Stimulated activated naive CD8-positive, alpha-beta T cell treated with anti-CD3 and anti-CD28 coated beads, Interleukin-15, Interleukin-2, amounts not matched to agents 100 ng/mL and 50 ng/mL, for 24 hours (primary cell): ENCODE data around the gene SRPX2.

Experiments
- H3K27ac Mint-ChIP-seq: one replicate; pipeline ENCODE4 v1.8.0; 2021; ENCODE audit warnings: mild to moderate bottlenecking, mixed read lengths
- H3K27me3 Mint-ChIP-seq: one replicate; pipeline ENCODE4 v1.8.0; 2021; ENCODE audit warnings: mixed read lengths
- H3K36me3 Mint-ChIP-seq: one replicate; pipeline ENCODE4 v1.8.0; 2021; ENCODE audit warnings: low read depth, mixed read lengths
- H3K4me1 Mint-ChIP-seq: one replicate; pipeline ENCODE4 v1.8.0; 2021; ENCODE audit warnings: low read depth, mixed read lengths
- H3K4me3 Mint-ChIP-seq: one replicate; pipeline ENCODE4 v1.8.0; 2021; ENCODE audit warnings: mild to moderate bottlenecking, mixed read lengths
- H3K9me3 Mint-ChIP-seq: one replicate; pipeline ENCODE4 v1.8.0; 2021; ENCODE audit warnings: mixed read lengths

SRPX2 gene

GRCh38 chrX:100643956-100644860 is at the start of gene SRPX2:
Gene SRPX2 (plus strand): TSS chrX:100644199. CDS start chrX:100646323, 2,124 bp downstream.
- H3K4me3 Mint-ChIP-seq: no peak within 1 kb of the TSS
- no peaks in the 10 kb centered on the region for H3K36me3 Mint-ChIP-seq
- no peaks in the 10 kb centered on the region for H3K4me1 Mint-ChIP-seq
- H3K9me3 Mint-ChIP-seq: no peaks in the 10 kb centered on the region
- peaks cover 18% of the 10 kb centered on the region for H3K27me3 Mint-ChIP-seq
- H3K27ac Mint-ChIP-seq: no peak within 1 kb of the TSS

- no peaks in the 10 kb centered on the region for H3K36me3 Mint-ChIP-seq
- H3K27me3 Mint-ChIP-seq: peaks cover 7% of the 10 kb centered on the region
- no peak overlapping the region for H3K4me3 Mint-ChIP-seq
- H3K9me3 Mint-ChIP-seq: no peaks in the 10 kb centered on the region
- no peaks in the 10 kb centered on the region for H3K4me1 Mint-ChIP-seq
- H3K27ac Mint-ChIP-seq: no peak overlapping the region
These were observed 47.4 kb upstream of the SRPX2 start for GRCh38 chrX:100596601-100597000.

- no peaks in the 10 kb centered on the region for H3K9me3 Mint-ChIP-seq
- peaks cover 11% of the 10 kb centered on the region for H3K27me3 Mint-ChIP-seq
- no peaks in the 10 kb centered on the region for H3K36me3 Mint-ChIP-seq
- no peaks in the 10 kb centered on the region for H3K4me1 Mint-ChIP-seq
- no peak overlapping the region for H3K27ac Mint-ChIP-seq
- no peak overlapping the region for H3K4me3 Mint-ChIP-seq
These were observed 44.5 kb upstream of the SRPX2 start for GRCh38 chrX:100599456-100599855.

DNA sequence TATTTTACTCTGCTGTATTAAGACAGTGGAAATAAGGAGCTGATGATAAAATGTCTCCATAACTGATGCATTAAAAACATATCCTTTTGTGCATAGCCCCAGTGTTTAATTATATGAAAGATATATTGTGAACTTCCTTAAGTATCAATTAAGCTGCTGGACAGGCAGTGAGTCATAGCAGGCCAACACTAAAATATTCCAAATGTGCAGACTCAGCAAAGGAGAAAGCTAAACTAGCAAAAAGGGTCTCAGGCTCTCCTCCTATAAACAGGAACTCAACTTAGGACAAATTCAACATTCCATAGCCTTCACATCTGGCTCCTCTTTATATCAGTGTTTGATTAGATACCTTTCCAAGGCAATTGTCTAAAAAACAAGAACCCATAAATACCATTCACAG is 43.7 kb upstream of the SRPX2 start:
- Mint-ChIP-seq H3K27me3 (peaks cover 11% of the 10 kb centered on the region), H3K4me3 (no peak overlapping the region), H3K4me1 (no peaks in the 10 kb centered on the region), H3K36me3 (no peaks in the 10 kb centered on the region), H3K27ac (no peak overlapping the region), H3K9me3 (no peaks in the 10 kb centered on the region)

DNA sequence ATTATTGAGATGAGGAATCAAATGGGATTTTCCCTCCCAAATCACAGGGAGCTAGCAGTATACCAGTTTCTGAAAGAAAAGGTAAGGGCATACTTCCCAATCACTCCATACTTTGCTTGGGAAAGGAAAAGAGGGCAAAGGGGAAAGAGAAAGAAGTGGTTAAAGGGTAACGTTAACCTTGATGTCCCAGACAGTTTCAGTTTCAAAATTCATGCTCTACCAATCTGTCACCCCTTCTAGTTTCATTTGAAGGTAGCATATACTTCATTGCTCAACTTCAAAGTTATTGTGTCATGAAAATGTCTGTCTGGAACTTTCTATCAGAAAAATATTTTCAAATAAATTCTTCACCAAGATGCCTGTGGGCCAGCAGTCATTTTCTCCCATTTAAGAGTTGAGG is 43.2 kb upstream of the SRPX2 start:
- Mint-ChIP-seq H3K36me3 (no peaks in the 10 kb centered on the region), H3K9me3 (no peaks in the 10 kb centered on the region), H3K27me3 (peaks cover 7% of the 10 kb centered on the region), H3K27ac (no peak overlapping the region), H3K4me3 (no peak overlapping the region), H3K4me1 (no peaks in the 10 kb centered on the region)

- Mint-ChIP-seq H3K4me1 (peaks cover 8% of the 10 kb centered on the region), H3K36me3 (no peaks in the 10 kb centered on the region), H3K9me3 (no peaks in the 10 kb centered on the region), H3K27ac (no peak overlapping the region), H3K4me3 (no peak overlapping the region), H3K27me3 (peaks cover 11% of the 10 kb centered on the region)
These were observed 37.2 kb upstream of the SRPX2 start for GRCh38 chrX:100606753-100607152.

DNA sequence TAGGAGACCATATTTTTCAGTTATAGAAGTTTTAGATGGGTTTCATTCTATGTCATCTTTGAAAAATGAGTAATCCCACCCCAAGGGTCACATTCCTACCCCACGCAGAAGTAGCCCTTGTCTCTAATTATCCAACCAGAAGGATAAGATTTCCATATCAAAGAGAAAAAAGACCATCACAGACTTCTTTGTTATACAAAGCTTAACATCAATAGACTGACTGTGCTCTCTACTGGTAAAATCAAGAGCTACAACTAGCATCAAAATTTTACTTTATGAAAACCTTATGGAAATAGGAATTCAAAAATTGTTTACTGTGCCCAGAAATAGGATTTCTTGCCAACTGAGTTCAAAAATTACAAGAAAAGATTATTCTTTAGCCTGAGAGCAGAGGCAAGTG is 34.4 kb upstream of the SRPX2 start:
- H3K4me1 Mint-ChIP-seq: peaks cover 8% of the 10 kb centered on the region
- H3K4me3 Mint-ChIP-seq: no peak overlapping the region
- no peaks in the 10 kb centered on the region for H3K9me3 Mint-ChIP-seq
- peaks cover 6% of the 10 kb centered on the region for H3K27me3 Mint-ChIP-seq
- no peak overlapping the region for H3K27ac Mint-ChIP-seq
- H3K36me3 Mint-ChIP-seq: no peaks in the 10 kb centered on the region

- Mint-ChIP-seq H3K36me3 (no peaks in the 10 kb centered on the region), H3K4me1 (peaks cover under 1% of the 10 kb centered on the region), H3K4me3 (no peak overlapping the region), H3K27ac (no peak overlapping the region), H3K27me3 (peaks cover 14% of the 10 kb centered on the region), H3K9me3 (no peaks in the 10 kb centered on the region)
These were observed 32.0 kb upstream of the SRPX2 start for GRCh38 chrX:100611951-100612350.

DNA sequence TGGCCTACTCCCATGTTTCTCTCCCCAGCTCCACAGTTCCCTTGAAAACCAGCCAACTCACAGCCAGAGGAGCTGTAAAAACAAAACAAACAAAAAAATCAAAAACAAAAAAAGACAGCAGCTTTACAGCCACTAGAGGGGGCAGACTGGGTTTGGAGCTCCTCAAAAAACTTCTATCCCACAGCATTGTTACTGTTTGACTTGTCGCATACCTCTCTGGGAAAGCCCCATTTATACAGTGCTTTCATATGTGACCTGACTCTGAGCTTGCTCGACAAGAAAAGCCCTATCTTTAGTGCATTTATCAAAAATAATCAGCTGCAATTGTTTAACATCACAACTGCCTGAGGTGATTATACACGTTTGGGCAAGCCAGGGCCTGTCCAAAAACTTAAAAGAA is 29.0 kb upstream of the SRPX2 start:
- H3K4me3 Mint-ChIP-seq: no peak overlapping the region
- no peak overlapping the region for H3K27ac Mint-ChIP-seq
- H3K4me1 Mint-ChIP-seq: no peaks in the 10 kb centered on the region
- H3K36me3 Mint-ChIP-seq: no peaks in the 10 kb centered on the region
- H3K27me3 Mint-ChIP-seq: peaks cover 19% of the 10 kb centered on the region
- H3K9me3 Mint-ChIP-seq: no peaks in the 10 kb centered on the region

DNA sequence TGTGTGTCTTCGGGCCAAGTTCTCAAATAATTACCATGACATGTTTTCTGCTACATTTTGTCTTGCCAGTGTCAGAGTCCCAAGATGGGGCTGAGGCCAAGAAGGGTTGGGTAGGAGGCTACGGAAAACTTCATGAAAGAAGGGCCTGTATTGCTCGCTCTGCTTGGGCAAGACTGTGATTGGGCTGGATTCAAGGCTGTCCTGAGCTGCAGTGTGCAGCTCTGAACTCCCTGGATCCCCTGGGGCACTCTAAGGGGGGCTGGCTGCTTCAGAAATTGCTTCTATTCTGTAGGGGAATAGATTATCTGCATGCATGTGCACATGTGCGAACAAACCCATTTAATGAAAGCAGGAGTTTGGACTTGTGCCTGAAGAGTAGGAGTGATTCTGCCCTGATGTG is 21.0 kb upstream of the SRPX2 start:
- no peaks in the 10 kb centered on the region for H3K9me3 Mint-ChIP-seq
- H3K4me3 Mint-ChIP-seq: no peak overlapping the region
- no peaks in the 10 kb centered on the region for H3K27me3 Mint-ChIP-seq
- H3K27ac Mint-ChIP-seq: no peak overlapping the region
- no peaks in the 10 kb centered on the region for H3K36me3 Mint-ChIP-seq
- peaks cover 11% of the 10 kb centered on the region for H3K4me1 Mint-ChIP-seq

DNA sequence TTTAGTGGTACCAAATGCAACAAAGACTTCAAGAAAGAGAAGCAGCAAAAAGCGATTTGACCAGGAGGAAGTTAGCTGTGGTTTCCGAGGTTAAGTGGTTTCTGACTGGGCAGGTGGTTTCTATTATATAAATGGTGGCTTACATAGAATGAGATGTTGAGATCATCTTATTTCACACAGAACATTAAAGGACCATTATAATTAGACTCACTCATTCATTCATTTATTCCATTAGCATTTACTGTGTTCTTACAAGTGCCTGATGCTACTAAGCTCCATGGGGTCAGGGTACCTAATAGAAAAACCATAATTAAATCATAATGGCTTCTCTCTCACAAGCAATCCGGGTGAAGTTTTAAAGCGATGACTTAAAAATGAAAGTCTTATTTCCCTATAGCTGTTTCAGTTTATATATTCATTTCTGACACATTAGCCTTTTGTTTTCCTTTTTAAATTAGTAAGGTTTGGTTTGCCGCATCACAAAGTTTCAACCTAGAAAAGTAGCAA is 18.0 kb upstream of the SRPX2 start:
- H3K36me3 Mint-ChIP-seq: no peaks in the 10 kb centered on the region
- H3K4me1 Mint-ChIP-seq: peaks cover 11% of the 10 kb centered on the region
- no peaks in the 10 kb centered on the region for H3K27me3 Mint-ChIP-seq
- H3K27ac Mint-ChIP-seq: no peak overlapping the region
- no peaks in the 10 kb centered on the region for H3K9me3 Mint-ChIP-seq
- no peak overlapping the region for H3K4me3 Mint-ChIP-seq

DNA sequence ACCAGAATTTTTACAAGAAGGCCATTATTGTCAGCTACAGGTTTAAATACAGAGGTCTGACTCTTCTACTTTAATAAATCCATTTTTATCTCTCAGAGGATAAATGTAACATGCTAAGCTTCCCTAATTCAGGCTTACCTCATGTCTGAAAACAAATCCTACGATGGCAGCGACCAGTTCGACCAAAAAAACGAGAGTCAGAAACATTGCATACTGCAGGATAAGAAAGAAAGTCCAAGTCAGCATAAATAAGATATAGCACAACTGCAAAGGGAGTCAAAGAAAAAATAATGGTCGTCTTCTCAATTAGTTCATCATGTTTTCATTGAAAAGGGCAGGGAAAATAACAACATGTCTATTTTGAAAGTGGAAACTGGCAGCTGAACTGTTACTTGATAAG is 9.0 kb upstream of the SRPX2 start:
- Mint-ChIP-seq H3K27me3 (peaks cover 18% of the 10 kb centered on the region), H3K9me3 (no peaks in the 10 kb centered on the region), H3K27ac (no peak overlapping the region), H3K36me3 (no peaks in the 10 kb centered on the region), H3K4me3 (no peak overlapping the region), H3K4me1 (peaks cover 7% of the 10 kb centered on the region)

- no peaks in the 10 kb centered on the region for H3K36me3 Mint-ChIP-seq
- no peak overlapping the region for H3K27ac Mint-ChIP-seq
- peak overlapping the region; percentile 81 for H3K4me3 Mint-ChIP-seq
- H3K4me1 Mint-ChIP-seq: peaks cover 7% of the 10 kb centered on the region
- H3K9me3 Mint-ChIP-seq: no peaks in the 10 kb centered on the region
- H3K27me3 Mint-ChIP-seq: peaks cover 18% of the 10 kb centered on the region
These were observed 8.0 kb upstream of the SRPX2 start for GRCh38 chrX:100635989-100636320.

- H3K9me3 Mint-ChIP-seq: no peaks in the 10 kb centered on the region
- peaks cover 7% of the 10 kb centered on the region for H3K4me1 Mint-ChIP-seq
- peaks cover 18% of the 10 kb centered on the region for H3K27me3 Mint-ChIP-seq
- no peaks in the 10 kb centered on the region for H3K36me3 Mint-ChIP-seq
- no peak within 1 kb of the TSS for H3K27ac Mint-ChIP-seq
- peak within 1 kb of the TSS; percentile 81 for H3K4me3 Mint-ChIP-seq
These were observed 7.5 kb upstream of the SRPX2 start, which contains the start of gene TSPAN6 for GRCh38 chrX:100636321-100636991. Gene TSPAN6 (minus strand): TSS chrX:100636806. CDS start chrX:100636694, 112 bp downstream.

- Mint-ChIP-seq H3K4me3 (no peak overlapping the region), H3K27me3 (peaks cover 22% of the 10 kb centered on the region), H3K27ac (no peak overlapping the region), H3K9me3 (no peaks in the 10 kb centered on the region), H3K4me1 (no peaks in the 10 kb centered on the region), H3K36me3 (no peaks in the 10 kb centered on the region)
These were observed 1.7 kb upstream of the SRPX2 start for GRCh38 chrX:100642290-100642689.
